Measurements from ENCODE around the gene GPR18.

DNA sequence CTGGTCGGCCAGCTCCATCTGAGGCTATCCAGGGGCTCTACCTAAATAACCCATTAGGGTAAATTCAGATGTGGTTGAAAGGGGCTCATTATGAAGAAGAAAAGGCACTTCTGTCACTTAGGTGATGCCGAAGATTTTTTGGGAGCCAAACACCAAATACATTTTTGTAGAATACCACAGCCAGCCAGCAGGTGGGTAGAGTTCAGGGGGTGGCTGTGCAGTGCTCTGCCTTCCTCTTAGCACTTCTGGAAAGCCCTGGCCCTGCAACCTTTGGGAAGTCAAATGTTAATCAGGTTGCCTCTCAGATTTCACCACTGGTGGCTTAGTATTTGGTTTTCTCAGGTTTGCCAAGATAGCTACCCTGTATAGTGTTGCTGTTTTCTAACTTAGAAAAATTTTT is 18.5 kb upstream of the GPR18 start:
- TF ChIP-seq, protein P1, sequence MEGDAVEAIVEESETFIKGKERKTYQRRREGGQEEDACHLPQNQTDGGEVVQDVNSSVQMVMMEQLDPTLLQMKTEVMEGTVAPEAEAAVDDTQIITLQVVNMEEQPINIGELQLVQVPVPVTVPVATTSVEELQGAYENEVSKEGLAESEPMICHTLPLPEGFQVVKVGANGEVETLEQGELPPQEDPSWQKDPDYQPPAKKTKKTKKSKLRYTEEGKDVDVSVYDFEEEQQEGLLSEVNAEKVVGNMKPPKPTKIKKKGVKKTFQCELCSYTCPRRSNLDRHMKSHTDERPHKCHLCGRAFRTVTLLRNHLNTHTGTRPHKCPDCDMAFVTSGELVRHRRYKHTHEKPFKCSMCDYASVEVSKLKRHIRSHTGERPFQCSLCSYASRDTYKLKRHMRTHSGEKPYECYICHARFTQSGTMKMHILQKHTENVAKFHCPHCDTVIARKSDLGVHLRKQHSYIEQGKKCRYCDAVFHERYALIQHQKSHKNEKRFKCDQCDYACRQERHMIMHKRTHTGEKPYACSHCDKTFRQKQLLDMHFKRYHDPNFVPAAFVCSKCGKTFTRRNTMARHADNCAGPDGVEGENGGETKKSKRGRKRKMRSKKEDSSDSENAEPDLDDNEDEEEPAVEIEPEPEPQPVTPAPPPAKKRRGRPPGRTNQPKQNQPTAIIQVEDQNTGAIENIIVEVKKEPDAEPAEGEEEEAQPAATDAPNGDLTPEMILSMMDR (IDR thresholded peaks at IDR 0.05) = no peak
- no peak for TF ChIP-seq EP300 (IDR thresholded peaks at IDR 0.05)
